A549 (cell line): ENCODE results near the gene ZNF441. TPM values are rescaled to one million over a fixed set of nuclear protein-coding genes. Genes with fewer than 3 reads are reported as not detected.
"Not testable (repeated sequence)": the region's sequence is repeated elsewhere in the genome, so short reads cannot be mapped to it uniquely, and the experiment has no call there.

Source experiments
- ATAC-seq, 2 experiments: fragments of 200-7000 bp in 1 of 2; fragments of >200 bp in 1 of 2; cut with Nextera tagmentation in 1 of 2; cut with Tn5 transposase in 1 of 2; 3 replicates each; pipeline versions ENCODE4 v1.8.0 to v1.9.1; 2018 to 2020; ENCODE audit warnings: mild to moderate bottlenecking in 1 of 2, moderate library complexity in 1 of 2
- CTCF ChIA-PET: fragments of 300-600 bp; sonication (Branson Sonifier 250); formaldehyde crosslinking; extraction: SDS; loops from one replicate; lab custom pipeline; 2021; ENCODE audit warnings: antibody characterized with exemption, inconsistent platforms; lab: Yijun Ruan, JAX
- POLR2A ChIA-PET: fragments of 350-600 bp; formaldehyde crosslinking; extraction: SDS; loops from one replicate; lab custom pipeline; 2021; ENCODE audit warnings: antibody characterized with exemption, inconsistent platforms; lab: Yijun Ruan, JAX
- DNase-seq, 2 experiments: peaks; one replicate each; pipeline versions ENCODE4 v3.0.0 to v3.0.0-alpha.2; 2011 to 2016; ENCODE audit warnings: low read depth in 1 of 2, low spot score in 1 of 2
- FAIRE-seq: peaks from 2 replicates; lab custom pipeline; 2011; peaks lifted over from hg19 to GRCh38; lab: Jason Lieb, UNC
- H3K27ac ChIP-seq, 2 experiments: fragments of >200 bp; sonication (Bioruptor Twin); formaldehyde crosslinking; 3 replicates each; pipeline ENCODE4 v1.5.1; 2016 to 2017
- H3K4me1 ChIP-seq: fragments of >200 bp; sonication (Bioruptor Twin); formaldehyde crosslinking; 3 replicates; pipeline ENCODE4 v1.6.1; 2016
- H3K4me2 ChIP-seq: fragments of >200 bp; sonication (Bioruptor Twin); formaldehyde crosslinking; 3 replicates; pipeline ENCODE4 v1.6.1; 2016
- H3K4me3 ChIP-seq: fragments of >200 bp; sonication (Bioruptor Twin); formaldehyde crosslinking; 3 replicates; pipeline ENCODE4 v1.5.1; 2016
- H3K9me3 ChIP-seq: fragments of >200 bp; sonication (Bioruptor Twin); formaldehyde crosslinking; 3 replicates; pipeline ENCODE4 v1.6.1; 2016
- BHLHE40 ChIP-seq: IDR thresholded peaks from 2 replicates; pipeline ENCODE4 v1.6.1; 2012; ENCODE audit warnings: low read depth, low read length, inconsistent platforms
- CBX2 ChIP-seq: fragments of 200-600 bp; sonication (generic); IDR thresholded peaks from 2 replicates; pipeline ENCODE4 v1.6.1; 2016; ENCODE audit warnings: low read depth, mild to moderate bottlenecking, borderline replicate concordance
- CBX8 ChIP-seq: fragments of 200-600 bp; sonication (generic); IDR thresholded peaks from 2 replicates; pipeline ENCODE4 v1.6.1; 2016
- CHD4 ChIP-seq: fragments of 200-600 bp; sonication (generic); IDR thresholded peaks from 2 replicates; pipeline ENCODE4 v1.6.1; 2016; ENCODE audit warnings: antibody characterized with exemption, mild to moderate bottlenecking, borderline replicate concordance
- EHF ChIP-seq: fragments of 250-450 bp; sonication (Bioruptor Pico); IDR thresholded peaks from 2 replicates; pipeline ENCODE4 v1.5.0; 2020; ENCODE audit warnings: mild to moderate bottlenecking
- EHMT2 ChIP-seq: fragments of 200-600 bp; sonication (generic); IDR thresholded peaks from 2 replicates; pipeline ENCODE4 v1.6.1; 2016; ENCODE audit warnings: antibody characterized with exemption, low read depth, mild to moderate bottlenecking, moderate library complexity
- ELK1 ChIP-seq: fragments of 150-350 bp; IDR thresholded peaks from 2 replicates; pipeline ENCODE4 v1.6.1; 2014; ENCODE audit warnings: low read depth, mild to moderate bottlenecking, low read length
- EP300 ChIP-seq, 2 experiments: fragments of >200 bp; sonication (Bioruptor Twin); formaldehyde crosslinking; IDR thresholded peaks; 2 replicates in 1 of 2; 3 replicates in 1 of 2; pipeline ENCODE4 v1.6.1; 2016 to 2017
- FOSB ChIP-seq: fragments of 250-450 bp; sonication (Bioruptor Pico); IDR thresholded peaks from 2 replicates; pipeline ENCODE4 v1.5.0; 2020; ENCODE audit warnings: mild to moderate bottlenecking, moderate library complexity
- FOXS1 ChIP-seq: fragments of 250-450 bp; sonication (Bioruptor Pico); IDR thresholded peaks from 2 replicates; pipeline ENCODE4 v1.5.0; 2020; ENCODE audit warnings: mild to moderate bottlenecking, moderate library complexity
- HDAC2 ChIP-seq: fragments of 200-600 bp; sonication (generic); IDR thresholded peaks from 2 replicates; pipeline ENCODE4 v1.6.1; 2016
- HEYL ChIP-seq: fragments of 250-450 bp; sonication (Bioruptor Pico); IDR thresholded peaks from 2 replicates; pipeline ENCODE4 v1.8.0; 2021; ENCODE audit warnings: mild to moderate bottlenecking, moderate library complexity
- HOXB13 ChIP-seq: fragments of 250-450 bp; sonication (Bioruptor Pico); IDR thresholded peaks from 2 replicates; pipeline ENCODE4 v1.5.0; 2020; ENCODE audit warnings: low read depth, mild to moderate bottlenecking, moderate library complexity
- KDM1A ChIP-seq: fragments of 200-600 bp; sonication (generic); IDR thresholded peaks from 2 replicates; pipeline ENCODE4 v1.6.1; 2016; ENCODE audit warnings: low read depth, mild to moderate bottlenecking
- MAZ ChIP-seq: fragments of 150-350 bp; IDR thresholded peaks from 2 replicates; pipeline ENCODE4 v1.6.1; 2014; ENCODE audit warnings: antibody characterized with exemption, low read depth, low read length, borderline replicate concordance
- MYC ChIP-seq: IDR thresholded peaks from 2 replicates; pipeline ENCODE4 v1.6.1; 2012; ENCODE audit warnings: mild to moderate bottlenecking, inconsistent platforms, low read length, improper control_type of control experiment, borderline replicate concordance
- NFE2L2 ChIP-seq: fragments of 150-350 bp; conservative IDR thresholded peaks from 2 replicates; pipeline ENCODE4 v1.6.1; 2014; ENCODE audit warnings: low read length
- RNF2 ChIP-seq: fragments of 200-600 bp; sonication (generic); IDR thresholded peaks from 2 replicates; pipeline ENCODE4 v1.6.1; 2016; ENCODE audit warnings: low read depth, mild to moderate bottlenecking, antibody characterized with exemption, moderate library complexity, borderline replicate concordance
- SMC3 ChIP-seq: fragments of >200 bp; sonication (Bioruptor Twin); formaldehyde crosslinking; IDR thresholded peaks from 3 replicates; pipeline ENCODE4 v1.6.1; 2018; ENCODE audit warnings: inconsistent platforms
- TFCP2L1 ChIP-seq: fragments of 250-450 bp; sonication (Bioruptor Pico); IDR thresholded peaks from 2 replicates; pipeline ENCODE4 v1.5.0; 2021; ENCODE audit warnings: mild to moderate bottlenecking
- ZC3H11A ChIP-seq: fragments of 450-650 bp; IDR thresholded peaks from 2 replicates; pipeline ENCODE4 v1.6.1; 2014; ENCODE audit warnings: antibody characterized with exemption, mild to moderate bottlenecking
- ZNF302 ChIP-seq: fragments of 250-450 bp; sonication (Bioruptor Pico); IDR thresholded peaks from 2 replicates; pipeline ENCODE4 v1.9.0; 2021; ENCODE audit warnings: inconsistent platforms, mild to moderate bottlenecking, moderate library complexity
- ZSCAN20 ChIP-seq: fragments of 250-450 bp; sonication (Bioruptor Pico); IDR thresholded peaks from 2 replicates; pipeline ENCODE4 v1.8.0; 2022; ENCODE audit warnings: mild to moderate bottlenecking, moderate library complexity
- WGBS: methylation state at CpG from one replicate; pipeline ENCODE4 v1.1.6; 2017; ENCODE audit errors: missing lambda C conversion rate; 5-methylcytosine and 5-hydroxymethylcytosine counted together
- polyA plus RNA-seq, 4 experiments: library from polyadenylated mRNA; depleted of rRNA in 3 of 4; stranded (reverse); fragments of >200 nt; fragmentation: RNase III in 1 of 4; extraction: RNeasy Plus Mini Kit Qiagen cat#74134 plus additional on column Dnase treatment in 1 of 4; gene quantifications; 2 replicates in 3 of 4; 3 replicates in 1 of 4; pipeline ENCODE4 v1.2.3, GENCODE V29; 2011 to 2017
- TF ChIP-seq, protein P1 (sequence below): fragments of >200 bp; sonication (Bioruptor Twin); formaldehyde crosslinking; IDR thresholded peaks from 3 replicates; pipeline ENCODE4 v1.6.1; 2016
- TF ChIP-seq, protein P2 (sequence below): IDR thresholded peaks from 2 replicates; pipeline ENCODE4 v1.6.1; 2012
- TF ChIP-seq, protein P3 (sequence below): IDR thresholded peaks from 2 replicates; pipeline ENCODE4 v1.6.1; 2012; ENCODE audit warnings: low read depth, borderline replicate concordance
- TF ChIP-seq, protein P4 (sequence below): fragments of >200 bp; sonication (Bioruptor Twin); formaldehyde crosslinking; IDR thresholded peaks from 2 replicates; pipeline ENCODE4 v1.6.1; 2016

Gene ZNF441
- polyA plus RNA-seq, 2 of the 4 experiments (the other 2 are of a cell fraction): 0.01 TPM

- H3K9me3 ChIP-seq: no peaks in the 10 kb centered on the region
- no peak overlapping the region for H3K27ac ChIP-seq
- no peak for ATAC-seq
- WGBS: 41% methylated on average over 5 of the region's 5 CpGs
- TF ChIP-seq ELK1 (no peak), MAZ (no peak), EP300 (IDR thresholded peaks at IDR 0.05) (no peak), HOXB13 (CRISPR knock-in tag) (no peak), ZNF302 (CRISPR knock-in tag) (no peak), MYC (no peak), CBX2 (no peak), NFE2L2 (no peak), BHLHE40 (no peak), TFCP2L1 (CRISPR knock-in tag) (no peak), HEYL (CRISPR knock-in tag) (no peak), CBX8 (no peak), FOXS1 (no peak), KDM1A (no peak), SMC3 (no peak), HDAC2 (no peak), EHF (CRISPR knock-in tag) (no peak), FOSB (CRISPR knock-in tag) (no peak), ZC3H11A (no peak)
- TF ChIP-seq, protein P1, sequence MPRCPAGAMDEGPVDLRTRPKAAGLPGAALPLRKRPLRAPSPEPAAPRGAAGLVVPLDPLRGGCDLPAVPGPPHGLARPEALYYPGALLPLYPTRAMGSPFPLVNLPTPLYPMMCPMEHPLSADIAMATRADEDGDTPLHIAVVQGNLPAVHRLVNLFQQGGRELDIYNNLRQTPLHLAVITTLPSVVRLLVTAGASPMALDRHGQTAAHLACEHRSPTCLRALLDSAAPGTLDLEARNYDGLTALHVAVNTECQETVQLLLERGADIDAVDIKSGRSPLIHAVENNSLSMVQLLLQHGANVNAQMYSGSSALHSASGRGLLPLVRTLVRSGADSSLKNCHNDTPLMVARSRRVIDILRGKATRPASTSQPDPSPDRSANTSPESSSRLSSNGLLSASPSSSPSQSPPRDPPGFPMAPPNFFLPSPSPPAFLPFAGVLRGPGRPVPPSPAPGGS: no peak
- ChIA-PET POLR2A (no interaction called here), CTCF (no interaction called here)
- H3K4me2 ChIP-seq: no peak overlapping the region
- H3K4me1 ChIP-seq: no peaks in the 10 kb centered on the region
- no peak overlapping the region for H3K4me3 ChIP-seq
- FAIRE-seq: no peak
- no peak for DNase-seq
These were observed 54.8 kb downstream of the ZNF441 start for GRCh38 chr19:11821474-11822109.

- H3K4me1 ChIP-seq, H3K9me3 ChIP-seq, CTCF ChIA-PET, FAIRE-seq, ATAC-seq, DNase-seq, H3K4me3 ChIP-seq, H3K4me2 ChIP-seq, H3K27ac ChIP-seq, POLR2A ChIA-PET: not testable (repeated sequence)
- 11% methylated on average over 7 of the region's 7 CpGs for WGBS
These were observed 62.4 kb downstream of the ZNF441 start for GRCh38 chr19:11828957-11829876.

DNA sequence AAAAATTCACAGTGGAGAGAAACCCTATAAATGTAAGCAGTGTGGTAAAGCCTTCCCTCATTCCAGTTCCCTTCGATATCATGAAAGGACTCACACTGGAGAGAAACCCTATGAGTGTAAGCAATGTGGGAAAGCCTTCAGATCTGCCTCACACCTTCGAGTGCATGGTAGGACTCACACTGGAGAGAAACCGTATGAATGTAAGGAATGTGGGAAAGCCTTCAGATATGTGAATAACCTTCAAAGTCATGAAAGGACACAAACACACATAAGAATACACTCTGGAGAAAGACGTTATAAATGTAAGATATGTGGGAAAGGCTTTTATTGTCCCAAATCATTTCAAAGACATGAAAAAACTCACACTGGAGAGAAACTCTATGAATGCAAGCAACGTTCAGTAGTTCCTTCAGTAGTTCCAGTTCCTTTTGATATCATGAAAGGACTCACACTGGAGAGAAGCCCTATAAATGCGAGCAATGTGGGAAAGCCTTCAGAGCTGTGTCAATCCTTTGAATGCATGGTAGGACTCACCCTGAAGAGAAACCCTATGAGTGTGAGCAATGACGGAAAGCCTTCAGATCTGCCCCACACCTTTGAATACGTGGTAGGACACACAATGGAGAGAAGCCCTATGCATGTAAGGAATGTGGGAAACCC is 65.6 kb downstream of the ZNF441 start:
- CTCF ChIA-PET: no interaction called here
- POLR2A ChIA-PET: no interaction called here
- no peak overlapping the region for H3K4me3 ChIP-seq
- H3K4me1 ChIP-seq: no peaks in the 10 kb centered on the region
- no peak for ATAC-seq
- WGBS: 7% methylated on average over 8 of the region's 8 CpGs
- 0 out of 3 replicates have a peak, but pooled peaks cover 3% of the 10 kb centered on the region for H3K9me3 ChIP-seq
- FAIRE-seq: no peak
- no peak overlapping the region for H3K27ac ChIP-seq
- no peak overlapping the region for H3K4me2 ChIP-seq
- DNase-seq: no peak
- TF ChIP-seq, protein P2, sequence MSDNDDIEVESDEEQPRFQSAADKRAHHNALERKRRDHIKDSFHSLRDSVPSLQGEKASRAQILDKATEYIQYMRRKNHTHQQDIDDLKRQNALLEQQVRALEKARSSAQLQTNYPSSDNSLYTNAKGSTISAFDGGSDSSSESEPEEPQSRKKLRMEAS: no peak
- TF ChIP-seq RNF2 (no peak), MAZ (no peak), KDM1A (no peak), FOSB (CRISPR knock-in tag) (no peak), ZSCAN20 (no peak), CHD4 (no peak), EHMT2 (no peak), SMC3 (no peak), CBX8 (no peak)
- TF ChIP-seq, protein P1: no peak
- TF ChIP-seq, protein P3, sequence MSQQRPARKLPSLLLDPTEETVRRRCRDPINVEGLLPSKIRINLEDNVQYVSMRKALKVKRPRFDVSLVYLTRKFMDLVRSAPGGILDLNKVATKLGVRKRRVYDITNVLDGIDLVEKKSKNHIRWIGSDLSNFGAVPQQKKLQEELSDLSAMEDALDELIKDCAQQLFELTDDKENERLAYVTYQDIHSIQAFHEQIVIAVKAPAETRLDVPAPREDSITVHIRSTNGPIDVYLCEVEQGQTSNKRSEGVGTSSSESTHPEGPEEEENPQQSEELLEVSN: no peak
- TF ChIP-seq, protein P4, sequence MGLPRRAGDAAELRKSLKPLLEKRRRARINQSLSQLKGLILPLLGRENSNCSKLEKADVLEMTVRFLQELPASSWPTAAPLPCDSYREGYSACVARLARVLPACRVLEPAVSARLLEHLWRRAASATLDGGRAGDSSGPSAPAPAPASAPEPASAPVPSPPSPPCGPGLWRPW: no peak
